HepG2 (cell line): ENCODE data around the gene DICER1. TPM values are rescaled to one million over a fixed set of nuclear protein-coding genes. Genes with fewer than 3 reads are reported as not detected.

ENCODE experiments used
- ATAC-seq: fragments of 200-7000 bp; cut with Tn5 transposase; 3 replicates; pipeline ENCODE4 v1.9.1; 2020; ENCODE audit warnings: mild to moderate bottlenecking, moderate library complexity
- BruUV-seq: library from RNA; stranded (reverse); fragments of 400-500 nt; replicated peaks from 2 replicates; lab custom pipeline; 2021; lab: Mats Ljungman, UMichigan
- CTCF ChIA-PET: fragments of 300-600 bp; formaldehyde crosslinking; extraction: SDS; loops from one replicate; lab custom pipeline; 2021; ENCODE audit warnings: low total read pairs, inconsistent platforms, low intra/inter-chr PET ratio; lab: Yijun Ruan, JAX
- POLR2A ChIA-PET: fragments of 350-600 bp; sonication (Branson Sonifier 250); formaldehyde crosslinking; loops from one replicate; lab custom pipeline; 2020; ENCODE audit warnings: antibody characterized with exemption, inconsistent platforms; lab: Yijun Ruan, JAX
- DNase-seq: peaks from one replicate; pipeline ENCODE4 v3.0.0-alpha.2; 2015; ENCODE audit warnings: low spot score
- FAIRE-seq: peaks from 3 replicates; lab custom pipeline; 2011; peaks lifted over from hg19 to GRCh38; lab: Jason Lieb, UNC
- H2AFZ ChIP-seq: one replicate; pipeline ENCODE4 v1.6.1; 2011; ENCODE audit warnings: low read length, inconsistent platforms
- H3K27ac ChIP-seq: fragments of 300-600 bp; 3 replicates; pipeline ENCODE4 v1.8.0; 2011; ENCODE audit warnings: mixed run types, mild to moderate bottlenecking, mixed read lengths, low read length, inconsistent platforms; ENCODE audit not compliant: insufficient read depth; ENCODE audit errors: extremely low read length
- H3K27me3 ChIP-seq, 2 experiments: fragments of 200-600 bp in 1 of 2; 2 replicates in 1 of 2; 3 replicates in 1 of 2; pipeline versions ENCODE4 v1.6.0 to v1.8.0; 2011; ENCODE audit warnings: low read length in 2 of 2, mild to moderate bottlenecking in 2 of 2, moderate library complexity in 2 of 2, inconsistent platforms in 1 of 2; ENCODE audit not compliant: insufficient read depth in 2 of 2, control insufficient read depth in 1 of 2
- H3K36me3 ChIP-seq, 2 experiments: fragments of 200-600 bp in 1 of 2; replicated peaks in 1 of 2; 2 replicates in 1 of 2; 3 replicates in 1 of 2; pipeline versions ENCODE4 v1.5.1 to v1.8.0; 2011; ENCODE audit warnings: low read length in 2 of 2, inconsistent platforms in 1 of 2; ENCODE audit not compliant: insufficient read depth in 2 of 2, control insufficient read depth in 1 of 2
- H3K4me1 ChIP-seq: 2 replicates; pipeline ENCODE4 v1.5.1; 2012; ENCODE audit warnings: low read length, inconsistent platforms; ENCODE audit not compliant: insufficient read depth
- H3K4me2 ChIP-seq: 2 replicates; pipeline ENCODE4 v1.6.0; 2011; ENCODE audit warnings: low read depth, low read length, inconsistent platforms
- H3K4me3 ChIP-seq, 3 experiments: fragments of 200-600 bp in 1 of 3; sonication (generic), shearing (Covaris generic) in 1 of 3; replicated peaks in 1 of 3; 2 replicates each; pipeline ENCODE4 v1.5.1; 2011 to 2016; ENCODE audit warnings: low read length in 3 of 3, inconsistent platforms in 2 of 3, low read depth in 2 of 3, mild to moderate bottlenecking in 2 of 3, control low read depth in 1 of 3, mixed read lengths in 1 of 3; ENCODE audit not compliant: insufficient read depth in 1 of 3
- H3K79me2 ChIP-seq: one replicate; pipeline ENCODE4 v1.6.1; 2011; ENCODE audit warnings: low read length, inconsistent platforms; ENCODE audit not compliant: insufficient read depth
- H3K9ac ChIP-seq: 2 replicates; pipeline ENCODE4 v1.6.0; 2011; ENCODE audit warnings: mild to moderate bottlenecking, low read depth, low read length, inconsistent platforms; ENCODE audit not compliant: insufficient read depth
- H3K9me3 ChIP-seq: 2 replicates; pipeline ENCODE4 v1.5.1; 2012; ENCODE audit warnings: mild to moderate bottlenecking, low read length
- H4K20me1 ChIP-seq: 2 replicates; pipeline ENCODE4 v1.6.0; 2011; ENCODE audit warnings: inconsistent platforms, mild to moderate bottlenecking, low read length, moderate library complexity; ENCODE audit not compliant: insufficient read depth
- HMG20A ChIP-seq: IDR thresholded peaks from 2 replicates; pipeline ENCODE4 v1.6.1; 2016; ENCODE audit warnings: borderline replicate concordance
- HNF1A ChIP-seq, 2 experiments: sonication (generic) in 1 of 2; formaldehyde crosslinking in 1 of 2; IDR thresholded peaks; 2 replicates each; pipeline versions ENCODE4 v1.4.0 to v1.6.1; 2016 to 2020; ENCODE audit warnings: borderline replicate concordance in 1 of 2, low read depth in 1 of 2, mild to moderate bottlenecking in 1 of 2, missing genetic modification reagents in 1 of 2
- POLR2A ChIP-seq, 2 experiments: IDR thresholded peaks; 2 replicates each; pipeline ENCODE4 v1.6.1; 2011; ENCODE audit warnings: low read depth in 2 of 2, low read length in 2 of 2, mild to moderate bottlenecking in 1 of 2, moderate library complexity in 1 of 2; ENCODE audit not compliant: insufficient read depth in 1 of 2
- PRDM4 ChIP-seq: sonication (generic); formaldehyde crosslinking; IDR thresholded peaks from 2 replicates; pipeline ENCODE4 v1.9.0; 2021; ENCODE audit warnings: missing genetic modification reagents, borderline replicate concordance
- RFX3 ChIP-seq: IDR thresholded peaks from 2 replicates; pipeline ENCODE4 v1.6.1; 2016; ENCODE audit warnings: missing biosample characterization, missing genetic modification reagents
- ZFP62 ChIP-seq: sonication (generic); formaldehyde crosslinking; IDR thresholded peaks from 2 replicates; pipeline ENCODE4 v1.4.0; 2020; ENCODE audit warnings: missing genetic modification reagents
- ZNF207 ChIP-seq: fragments of 450-650 bp; IDR thresholded peaks from 2 replicates; pipeline ENCODE4 v1.6.1; 2016; ENCODE audit warnings: antibody characterized with exemption, borderline replicate concordance
- ZNF569 ChIP-seq: sonication (generic); formaldehyde crosslinking; IDR thresholded peaks from 2 replicates; pipeline ENCODE4 v1.5.0; 2020; ENCODE audit warnings: mild to moderate bottlenecking, missing genetic modification reagents, moderate library complexity, borderline replicate concordance
- ZNF639 ChIP-seq: conservative IDR thresholded peaks from 2 replicates; pipeline ENCODE4 v1.6.1; 2018; ENCODE audit warnings: missing genetic modification reagents
- WGBS: methylation state at CpG from one replicate; pipeline ENCODE4 v1.1.6; 2017; ENCODE audit warnings: low lambda C conversion rate; 5-methylcytosine and 5-hydroxymethylcytosine counted together
- in situ Hi-C: cut with HindIII; loops from 2 replicates; pipeline ENCODE4 v1.10.0; 2017; ENCODE audit warnings: low pct_unique_long_range_greater_than_20kb; ENCODE audit not compliant: extremely low pct_ligation_motif_present
- intact Hi-C: fragments of 100-400 bp; cut with micrococcal nuclease; formaldehyde crosslinking; loops from one replicate; pipeline ENCODE4 v1.10.0; 2022; ENCODE audit not compliant: unreplicated experiment
- polyA plus RNA-seq, 8 experiments: library from polyadenylated mRNA; depleted of rRNA in 3 of 8; stranded (reverse) in 7 of 8; unstranded in 1 of 8; fragments of >200 nt; fragmentation: Illumina TruSeq in 4 of 8; extraction: Trizol in 4 of 8; gene quantifications; 2 replicates each; pipeline versions ENCODE4 v1.2.1 to v1.2.3, GENCODE V29; 2011 to 2016; ENCODE audit warnings: low read depth in 4 of 8, missing spikeins in 1 of 8, mixed read lengths in 1 of 8; ENCODE audit not compliant: insufficient read depth in 1 of 8
- total RNA-seq, 5 experiments: library from RNA; depleted of rRNA; stranded (reverse); fragments of >200 nt; fragmentation: Illumina TruSeq; extraction: Trizol; gene quantifications; 2 replicates each; pipeline ENCODE4 v1.2.3, GENCODE V29; 2016; ENCODE audit warnings: low read depth in 1 of 5

The DICER1 gene
- total and polyA plus RNA-seq, 2 of the 13 experiments (the other 11 are each of a cell fraction or from before 2014, with no cell fraction given) = 31.8 to 61.9 TPM

GRCh38 chr14:95072310-95072905, 84.9 kb downstream of the DICER1 start:
- Histone ChIP-seq H3K4me3 (no peak overlapping the region), H3K79me2 (no peaks in the 10 kb centered on the region), H3K36me3 (no peaks in the 10 kb centered on the region), H3K9me3 (no peaks in the 10 kb centered on the region), H3K27ac (no peak overlapping the region), H3K27me3 (peaks cover 0 to 78% of the 10 kb centered on the region in 2 experiments), H3K4me2 (no peak overlapping the region), H4K20me1 (no peaks in the 10 kb centered on the region), H3K9ac (no peak overlapping the region), H3K4me1 (no peaks in the 10 kb centered on the region), H2AFZ (no peak overlapping the region)
- ChIA-PET POLR2A (no interaction called here), CTCF (no interaction called here)
- in situ Hi-C loops = no loop called here
- 13% methylated on average over 8 of the region's 8 CpGs for WGBS
- ATAC-seq = no peak
- intact Hi-C loops = no loop called here
- TF ChIP-seq HMG20A (no peak), POLR2A (IDR thresholded peaks at IDR 0.05; ENCODE audit: insufficient read depth in 1 of 2, low read depth in 2 of 2, low read length in 2 of 2) (no peak), HNF1A (IDR thresholded peaks at IDR 0.05; ENCODE audit: low read depth) (no peak), HNF1A (CRISPR knock-in tag; IDR thresholded peaks at IDR 0.05; ENCODE audit: borderline replicate concordance) (no peak), PRDM4 (CRISPR knock-in tag) (no peak), ZNF639 (CRISPR knock-in tag) (no peak), ZNF207 (no peak), ZFP62 (no peak), RFX3 (CRISPR knock-in tag) (no peak), ZNF569 (CRISPR knock-in tag) (no peak)
- DNase-seq = no peak
- FAIRE-seq = no peak
- BruUV-seq = no TSS peak
